ENCODE data around the gene INPP5D.

DNA sequence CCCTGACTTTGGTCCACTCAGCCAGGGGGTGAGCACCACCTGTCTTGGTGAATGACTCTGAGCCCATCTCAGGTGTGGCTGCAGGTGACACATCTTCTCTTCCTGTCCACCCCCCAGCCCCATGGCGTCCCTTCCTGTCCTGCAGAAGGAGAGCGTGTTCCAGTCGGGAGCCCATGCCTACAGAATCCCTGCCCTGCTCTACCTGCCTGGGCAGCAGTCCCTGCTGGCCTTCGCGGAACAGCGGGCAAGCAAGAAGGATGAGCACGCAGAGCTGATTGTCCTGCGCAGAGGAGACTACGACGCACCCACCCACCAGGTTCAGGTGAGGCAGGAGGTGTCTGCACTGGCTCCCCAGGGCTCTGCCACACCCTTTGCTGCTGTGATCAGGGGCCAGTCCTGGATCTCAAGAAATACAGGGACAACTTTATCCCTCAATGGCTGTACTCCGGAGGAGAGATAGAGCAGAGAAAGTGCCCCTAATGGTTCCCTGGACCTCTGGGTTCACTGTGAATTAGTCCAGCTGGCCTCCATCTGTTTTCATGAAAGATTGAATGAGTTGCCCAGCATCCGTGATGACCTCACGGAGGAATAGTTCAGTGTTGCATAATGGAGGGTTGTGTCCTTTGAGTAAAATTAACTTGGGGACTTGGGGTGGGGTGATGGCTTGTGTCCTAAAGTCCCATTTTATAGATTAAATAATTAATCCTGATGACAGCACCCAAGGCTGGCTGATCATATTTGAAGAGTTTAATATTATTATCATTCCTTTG, 27.4 kb upstream of the INPP5D start, which contains the start of gene NEU2:
- no peak for TF ChIP-seq POLR2A (IDR thresholded peaks at IDR 0.05; ENCODE audit: low read length)
- no peak for TF ChIP-seq GATA1 (IDR thresholded peaks at IDR 0.05; ENCODE audit: low read depth, low read length)

All from erythroblast (primary cell).